CD14-positive monocyte (primary cell): Measurements from ENCODE around the gene TSPAN12. TPM values are rescaled to one million over a fixed set of nuclear protein-coding genes. Genes with fewer than 3 reads are reported as not detected.

ENCODE experiments used
- DNase-seq, 3 donors: peaks; one replicate each; pipeline ENCODE4 v3.0.0-alpha.2; 2011 to 2022
- H2AFZ ChIP-seq: 2 replicates; pipeline ENCODE4 v1.6.0; 2012; ENCODE audit warnings: mild to moderate bottlenecking, low read depth, low read length, inconsistent platforms; ENCODE audit not compliant: insufficient read depth, poor library complexity, severe bottlenecking
- H3K27ac ChIP-seq, 2 donors: 1 replicate in 1 of 2; 2 replicates in 1 of 2; pipeline ENCODE4 v1.5.1; 2012 to 2013; ENCODE audit warnings: low read length in 2 of 2, control low read depth in 1 of 2, inconsistent platforms in 1 of 2, low read depth in 1 of 2, mild to moderate bottlenecking in 1 of 2
- H3K27me3 ChIP-seq, 2 donors: one replicate each; pipeline versions ENCODE4 v1.6.0 to v1.6.1; 2011 to 2013; ENCODE audit warnings: low read length in 2 of 2; ENCODE audit not compliant: control insufficient read depth in 2 of 2, insufficient read depth in 2 of 2
- H3K36me3 ChIP-seq, 2 donors: replicated peaks in 1 of 2; 1 replicate in 1 of 2; 2 replicates in 1 of 2; pipeline versions ENCODE4 v1.5.1 to v1.6.1; 2012 to 2013; ENCODE audit warnings: low read length in 2 of 2, control low read depth in 1 of 2, inconsistent platforms in 1 of 2, mild to moderate bottlenecking in 1 of 2; ENCODE audit not compliant: insufficient read depth in 2 of 2, control insufficient read depth in 1 of 2
- H3K4me1 ChIP-seq, 2 donors: 1 replicate in 1 of 2; 2 replicates in 1 of 2; pipeline versions ENCODE4 v1.5.1 to v1.6.1; 2012 to 2013; ENCODE audit warnings: low read length in 2 of 2, control low read depth in 1 of 2, inconsistent platforms in 1 of 2, mild to moderate bottlenecking in 1 of 2, moderate library complexity in 1 of 2; ENCODE audit not compliant: insufficient read depth in 2 of 2, control insufficient read depth in 1 of 2
- H3K4me2 ChIP-seq: replicated peaks from 2 replicates; pipeline ENCODE3; 2012; ENCODE audit warnings: low read length, moderate library complexity, mild to moderate bottlenecking; ENCODE audit not compliant: poor library complexity, severe bottlenecking; ENCODE audit errors: extremely low read depth
- H3K4me3 ChIP-seq, 3 experiments: fragments of 200-600 bp in 1 of 3; sonication (generic) in 1 of 3; replicated peaks in 1 of 3; 1 replicate in 2 of 3; 2 replicates in 1 of 3; pipeline ENCODE4 v1.5.1; 2011 to 2013; ENCODE audit warnings: low read length in 3 of 3, mild to moderate bottlenecking in 3 of 3, control low read depth in 2 of 3, low read depth in 2 of 3, inconsistent platforms in 1 of 3, moderate library complexity in 1 of 3
- H3K79me2 ChIP-seq: 2 replicates; pipeline ENCODE4 v1.6.0; 2012; ENCODE audit warnings: mild to moderate bottlenecking, control low read depth, inconsistent platforms, low read length, moderate library complexity; ENCODE audit not compliant: insufficient read depth
- H3K9ac ChIP-seq: 2 replicates; pipeline ENCODE4 v1.6.0; 2017; ENCODE audit warnings: low read length, mild to moderate bottlenecking; ENCODE audit not compliant: insufficient read depth, poor library complexity, severe bottlenecking
- H3K9me3 ChIP-seq, 2 donors: replicated peaks in 1 of 2; 1 replicate in 1 of 2; 2 replicates in 1 of 2; pipeline versions ENCODE4 v1.5.1 to v1.6.1; 2012 to 2013; ENCODE audit warnings: low read length in 2 of 2, control low read depth in 1 of 2; ENCODE audit not compliant: control insufficient read depth in 1 of 2, insufficient read depth in 1 of 2
- H4K20me1 ChIP-seq: 2 replicates; pipeline ENCODE4 v1.6.0; 2012; ENCODE audit warnings: mild to moderate bottlenecking, low read length, control low read depth, moderate library complexity; ENCODE audit not compliant: insufficient read depth
- H3K27ac Mint-ChIP-seq, 7 donors: one replicate each; pipeline ENCODE4 v1.8.0; 2020; ENCODE audit warnings: mild to moderate bottlenecking in 7 of 7, mixed read lengths in 7 of 7, moderate library complexity in 6 of 7, inconsistent platforms in 2 of 7
- H3K27me3 Mint-ChIP-seq, 3 donors: one replicate each; pipeline ENCODE4 v1.8.0; 2021 to 2022; ENCODE audit warnings: low read depth in 3 of 3, mild to moderate bottlenecking in 3 of 3, mixed read lengths in 3 of 3, moderate library complexity in 3 of 3, inconsistent platforms in 1 of 3
- H3K36me3 Mint-ChIP-seq, 2 donors: one replicate each; pipeline ENCODE4 v1.8.0; 2020; ENCODE audit warnings: mixed read lengths in 2 of 2, inconsistent platforms in 1 of 2, mild to moderate bottlenecking in 1 of 2
- H3K4me1 Mint-ChIP-seq: one replicate; pipeline ENCODE4 v1.8.0; 2020; ENCODE audit warnings: mild to moderate bottlenecking, mixed read lengths
- H3K4me3 Mint-ChIP-seq, 2 donors: one replicate each; pipeline ENCODE4 v1.8.0; 2020; ENCODE audit warnings: mild to moderate bottlenecking in 2 of 2, mixed read lengths in 2 of 2, moderate library complexity in 1 of 2
- H3K9me3 Mint-ChIP-seq, 7 donors: one replicate each; pipeline ENCODE4 v1.8.0; 2020 to 2022; ENCODE audit warnings: mixed read lengths in 7 of 7, mild to moderate bottlenecking in 6 of 7, moderate library complexity in 6 of 7, inconsistent platforms in 2 of 7
- CTCF ChIP-seq: fragments of 200-600 bp; IDR thresholded peaks from one replicate; pipeline ENCODE4 v1.8.0; 2022; ENCODE audit warnings: antibody characterized with exemption, mild to moderate bottlenecking
- WGBS: methylation state at CpG from one replicate; pipeline ENCODE4 v1.1.5; 2013; ENCODE audit warnings: missing lambda C conversion rate; ENCODE audit not compliant: insufficient coverage; 5-methylcytosine and 5-hydroxymethylcytosine counted together
- intact Hi-C, 2 donors: fragments of 100-400 bp; cut with micrococcal nuclease; formaldehyde crosslinking; loops; one replicate each; pipeline versions ENCODE4 v1.15.0 to v1.15.1; 2023
- polyA plus RNA-seq, 3 donors: library from polyadenylated mRNA; depleted of rRNA in 1 of 3; unstranded in 2 of 3; stranded (reverse) in 1 of 3; fragments of 300-500 nt in 2 of 3; fragments of >200 nt in 1 of 3; fragmentation: Illumina TruSeq in 2 of 3; gene quantifications; 1 replicate in 2 of 3; 2 replicates in 1 of 3; pipeline ENCODE4 v1.2.3, GENCODE V29; 2012 to 2021

TSPAN12 gene
- polyA plus RNA-seq, 3 donors = not detected

GRCh38 chr7:120827371-120828118 is 30.4 kb downstream of the TSPAN12 start:
- no peak overlapping the region for H3K4me3 ChIP-seq
- Mint-ChIP-seq H3K27me3 (peaks cover 0 to 4% (median 2%) of the 10 kb centered on the region in 3 donors), H3K27ac (no peak overlapping the region), H3K36me3 (no peaks in the 10 kb centered on the region), H3K9me3 (peaks cover 0 to 2% (median 0%) of the 10 kb centered on the region in 7 donors), H3K4me3 (no peak overlapping the region), H3K4me1 (no peaks in the 10 kb centered on the region)
- intact Hi-C loops = no loop called here
- no peak overlapping the region for H3K27ac ChIP-seq
- H4K20me1 ChIP-seq = no peaks in the 10 kb centered on the region
- H3K9ac ChIP-seq = no peak overlapping the region
- WGBS = no CpG with 5 or more reads among the region's 8 CpGs
- H3K9me3 ChIP-seq = no peaks in the 10 kb centered on the region
- DNase-seq = no peak
- H3K4me1 ChIP-seq = no peaks in the 10 kb centered on the region
- no peaks in the 10 kb centered on the region for H3K36me3 ChIP-seq
- H2AFZ ChIP-seq = no peak overlapping the region
- H3K27me3 ChIP-seq = no peaks in the 10 kb centered on the region
- no peak overlapping the region for H3K4me2 ChIP-seq
- H3K79me2 ChIP-seq = no peaks in the 10 kb centered on the region
- TF ChIP-seq CTCF = no peak

- H3K79me2 ChIP-seq = no peaks in the 10 kb centered on the region
- no peaks in the 10 kb centered on the region for H4K20me1 ChIP-seq
- Mint-ChIP-seq H3K9me3 (peaks cover 0 to 2% (median 0%) of the 10 kb centered on the region in 7 donors), H3K36me3 (no peaks in the 10 kb centered on the region), H3K4me1 (no peaks in the 10 kb centered on the region), H3K27me3 (peaks cover 0 to 4% (median 2%) of the 10 kb centered on the region in 3 donors), H3K4me3 (no peak overlapping the region), H3K27ac (no peak overlapping the region)
- H3K27ac ChIP-seq = no peak overlapping the region
- no peak overlapping the region for H3K4me2 ChIP-seq
- no peaks in the 10 kb centered on the region for H3K9me3 ChIP-seq
- no peak overlapping the region for H2AFZ ChIP-seq
- no peak for DNase-seq
- H3K27me3 ChIP-seq = no peaks in the 10 kb centered on the region
- no CpG with 5 or more reads among the region's 2 CpGs for WGBS
- H3K9ac ChIP-seq = no peak overlapping the region
- H3K4me1 ChIP-seq = no peaks in the 10 kb centered on the region
- intact Hi-C loops = no loop called here
- no peak overlapping the region for H3K4me3 ChIP-seq
- H3K36me3 ChIP-seq = no peaks in the 10 kb centered on the region
- TF ChIP-seq CTCF = no peak
Measured at GRCh38 chr7:120825576-120825975, 32.4 kb downstream of the TSPAN12 start.
